GM21737 (cell line): ENCODE data around the gene TPR.
A peak's percentile ranks its signal among the peaks of the same experiment; 100 is the strongest.
"Not testable (repeated sequence)": the region's sequence is repeated elsewhere in the genome, so short reads cannot be mapped to it uniquely, and the experiment has no call there.

Experiments
- ATAC-seq: cut with Tn5 transposase; IDR thresholded peaks from one replicate; pipeline ENCODE4 v1.9.1; 2021; ENCODE audit warnings: mild to moderate bottlenecking, moderate library complexity; ENCODE audit not compliant: unreplicated experiment

TPR gene

DNA sequence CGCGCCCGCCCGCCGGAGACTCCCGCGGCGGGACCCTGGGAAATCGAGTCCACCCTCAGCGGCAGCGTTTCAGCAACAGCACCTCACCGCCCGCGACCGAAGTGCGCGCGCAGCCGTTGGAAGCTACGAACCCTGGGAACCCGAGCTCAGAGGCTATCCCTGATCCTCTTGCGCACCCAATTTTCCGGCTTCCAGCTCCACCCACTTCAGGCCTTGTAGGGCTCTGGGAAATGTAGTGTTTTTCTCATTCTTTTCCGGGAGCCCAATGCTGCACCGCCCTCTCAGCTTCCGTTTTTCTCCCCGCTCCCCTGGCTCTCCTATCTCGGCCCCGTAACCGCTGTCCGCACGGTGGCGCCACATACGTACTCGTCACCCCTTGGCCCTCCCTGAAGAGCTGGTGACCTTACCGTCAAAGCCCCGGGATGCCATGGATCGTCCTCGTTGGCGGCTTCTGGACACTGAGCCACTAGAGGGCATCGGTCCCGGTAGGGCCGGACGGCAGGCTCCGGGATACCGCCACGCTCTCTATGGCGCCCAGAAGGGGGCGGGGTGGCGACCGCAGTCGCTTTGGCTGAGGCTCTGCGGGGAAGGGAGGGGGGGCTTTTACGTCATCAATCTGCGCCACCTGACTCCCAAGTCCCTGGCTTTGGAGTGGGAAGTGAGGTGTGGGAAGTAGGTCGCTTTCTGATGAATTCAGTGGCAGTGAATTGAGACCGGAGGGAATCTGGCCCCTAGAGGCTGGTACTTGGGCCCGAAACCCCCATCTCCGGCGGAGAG, at the start of gene TPR, which contains the start of gene ODR4:
TSS of gene TPR (minus strand) at position 102 of the 777 bp plus-strand sequence. CDS start 225 bp downstream, outside the sequence.
TSS of gene ODR4 (plus strand) at position 687 of the 777 bp plus-strand sequence. CDS start 3,948 bp downstream, outside the sequence.
- ATAC-seq = peak; percentile 87

DNA sequence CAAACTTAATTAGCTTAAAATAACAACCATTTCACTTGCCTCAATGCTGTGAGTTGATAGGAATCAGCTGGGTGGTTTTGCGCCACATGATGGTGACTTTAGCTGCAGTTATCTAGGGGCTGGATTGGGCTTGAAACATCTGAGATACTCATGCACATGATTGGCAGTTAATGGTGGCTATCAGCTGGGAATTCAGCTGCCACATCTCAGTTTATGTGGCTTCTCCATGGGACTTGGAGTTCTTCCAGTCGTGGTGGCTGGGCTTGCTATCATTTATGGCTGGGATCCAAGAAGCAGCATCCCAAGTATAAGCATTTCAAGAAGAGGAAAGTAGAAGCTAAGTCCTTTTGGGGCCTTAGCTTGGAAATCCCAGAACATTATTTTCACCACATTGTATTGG, 49.5 kb upstream of the TPR start:
- ATAC-seq = no peak

DNA sequence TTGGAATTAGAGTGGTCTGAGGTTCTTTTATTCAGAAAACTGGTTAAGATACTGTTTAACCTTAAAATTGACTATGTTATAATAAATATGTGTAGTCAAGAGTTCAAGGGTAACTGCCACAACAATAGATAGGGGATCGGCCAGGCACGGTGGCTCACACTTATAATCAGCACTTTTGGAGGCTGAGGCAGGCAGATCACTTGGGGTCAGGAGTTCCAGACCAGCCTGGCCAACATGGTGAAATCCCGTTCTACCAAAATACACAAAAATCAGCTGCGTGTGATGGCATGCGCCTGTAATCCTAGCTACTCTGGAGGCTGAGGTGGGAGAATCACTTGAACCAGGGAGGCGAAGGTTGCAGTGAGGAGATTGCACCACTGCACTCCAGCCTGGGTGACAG, 46.4 kb upstream of the TPR start:
- ATAC-seq = no peak

GRCh38 chr1:186420923-186421322, 45.9 kb upstream of the TPR start:
- ATAC-seq = no peak

DNA sequence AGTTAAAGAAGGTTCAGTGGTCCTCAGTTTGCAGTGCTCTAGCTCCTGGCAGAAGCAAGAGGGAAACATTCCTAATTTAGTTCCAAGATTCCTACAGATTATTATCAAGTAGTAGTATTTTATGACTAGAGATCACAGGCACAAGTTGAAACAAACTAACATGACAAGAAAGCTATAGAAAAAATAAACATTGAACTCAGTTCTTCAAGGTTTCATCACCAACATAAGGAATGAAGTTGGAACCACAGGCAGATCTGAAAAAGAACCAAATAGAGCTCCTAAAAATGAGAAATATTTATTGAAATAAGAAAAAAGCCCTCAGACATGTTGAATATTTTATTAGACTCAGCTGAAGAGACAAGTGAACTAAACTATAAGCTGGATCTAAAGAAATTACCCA, 45.3 kb upstream of the TPR start:
- ATAC-seq = no peak

- no peak for ATAC-seq
Measured at GRCh38 chr1:186418503-186418902, 43.5 kb upstream of the TPR start.

- no peak for ATAC-seq
Measured at GRCh38 chr1:186413319-186413718, 38.3 kb upstream of the TPR start.

DNA sequence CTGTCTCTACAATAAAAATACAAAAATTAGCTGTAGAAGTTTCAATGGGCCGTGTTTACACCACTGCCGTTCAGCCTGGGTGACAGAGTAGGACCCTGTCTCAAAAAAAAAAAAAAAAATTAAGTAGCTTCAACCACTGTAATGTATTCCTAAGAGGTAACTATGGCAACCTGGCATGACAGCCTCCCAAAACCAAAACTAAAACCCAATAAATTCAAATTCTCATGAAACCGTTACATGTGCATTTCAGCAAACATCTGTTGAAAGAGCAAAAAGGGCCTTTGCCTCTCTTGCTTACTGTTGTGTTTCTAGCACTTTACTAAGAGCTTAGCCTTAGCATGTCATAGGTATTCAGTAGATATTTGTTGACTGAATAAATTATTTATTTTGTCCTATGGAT, 34.0 kb upstream of the TPR start:
- peak; percentile 43 for ATAC-seq

DNA sequence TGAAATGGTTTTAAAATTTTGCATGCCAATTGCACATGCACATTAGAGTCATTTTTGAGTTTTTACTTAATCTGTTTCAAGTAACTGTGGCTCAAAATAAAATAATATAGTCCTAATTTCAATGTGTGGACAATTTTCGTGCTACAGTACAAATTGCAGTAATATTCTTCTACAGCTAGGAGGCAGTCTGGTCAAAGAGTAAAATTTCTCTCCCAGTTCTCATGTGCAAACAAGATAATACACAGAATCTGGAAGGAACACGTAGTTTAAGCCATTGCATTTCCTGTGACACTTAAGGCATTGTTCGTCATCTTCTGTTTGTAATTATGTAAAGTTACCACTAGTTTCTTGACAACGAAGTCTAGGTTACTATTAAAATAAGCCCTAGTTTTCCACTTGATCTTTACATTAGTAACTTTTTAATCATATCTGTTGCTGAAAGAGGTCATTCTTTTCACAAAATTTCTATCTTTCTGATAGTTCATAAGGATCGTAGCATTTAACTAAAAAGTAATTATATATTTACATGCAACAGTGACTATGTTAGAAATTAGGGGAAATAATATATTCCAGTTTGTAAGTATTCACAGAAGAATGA, 29.5 kb upstream of the TPR start:
- peak; percentile 59 for ATAC-seq

- no peak for ATAC-seq
Measured at GRCh38 chr1:186403632-186404031, 28.6 kb upstream of the TPR start.

DNA sequence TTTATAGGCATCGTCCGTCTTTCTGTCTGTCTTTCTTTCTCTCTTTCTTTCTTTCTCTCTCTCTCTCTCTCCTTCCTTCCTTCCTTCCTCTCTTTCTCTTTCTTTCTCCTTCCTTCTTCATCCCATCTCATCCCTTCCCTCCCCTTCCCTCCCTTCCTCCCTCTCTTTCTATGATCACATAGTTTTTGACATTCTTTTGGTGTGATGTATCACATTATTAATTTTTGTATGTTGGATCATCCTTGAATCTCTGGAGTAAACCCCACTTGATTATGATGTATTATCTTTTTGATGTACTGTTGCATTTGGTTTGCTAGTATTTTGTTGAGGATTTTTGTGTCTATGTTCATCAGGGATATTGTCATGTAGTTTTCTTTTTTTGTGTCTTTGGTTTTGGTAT, 26.4 kb upstream of the TPR start:
- ATAC-seq = not testable (repeated sequence)

- not testable (repeated sequence) for ATAC-seq
Measured at GRCh38 chr1:186392711-186393110, 17.7 kb upstream of the TPR start.

DNA sequence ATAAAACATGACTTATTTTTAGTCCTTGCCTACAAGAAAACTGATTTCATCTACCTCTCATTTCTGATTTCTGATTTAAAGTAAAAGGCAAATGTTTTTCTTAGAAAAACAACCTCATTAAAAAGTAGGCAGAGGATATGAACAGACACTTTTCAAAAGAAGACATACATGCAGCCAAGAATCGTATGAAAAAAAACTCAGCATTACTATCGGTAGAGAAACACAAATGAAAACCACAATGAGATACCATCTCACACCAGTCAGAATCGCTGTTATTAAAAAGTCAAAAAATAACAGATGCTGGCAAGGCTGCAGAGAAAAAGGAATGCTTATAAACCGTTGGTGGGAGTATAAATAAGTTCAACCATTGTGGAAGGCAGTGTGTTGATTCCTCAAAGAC, 16.8 kb upstream of the TPR start:
- ATAC-seq = no peak

- ATAC-seq = no peak
Measured at GRCh38 chr1:186390925-186391324, 15.9 kb upstream of the TPR start.

DNA sequence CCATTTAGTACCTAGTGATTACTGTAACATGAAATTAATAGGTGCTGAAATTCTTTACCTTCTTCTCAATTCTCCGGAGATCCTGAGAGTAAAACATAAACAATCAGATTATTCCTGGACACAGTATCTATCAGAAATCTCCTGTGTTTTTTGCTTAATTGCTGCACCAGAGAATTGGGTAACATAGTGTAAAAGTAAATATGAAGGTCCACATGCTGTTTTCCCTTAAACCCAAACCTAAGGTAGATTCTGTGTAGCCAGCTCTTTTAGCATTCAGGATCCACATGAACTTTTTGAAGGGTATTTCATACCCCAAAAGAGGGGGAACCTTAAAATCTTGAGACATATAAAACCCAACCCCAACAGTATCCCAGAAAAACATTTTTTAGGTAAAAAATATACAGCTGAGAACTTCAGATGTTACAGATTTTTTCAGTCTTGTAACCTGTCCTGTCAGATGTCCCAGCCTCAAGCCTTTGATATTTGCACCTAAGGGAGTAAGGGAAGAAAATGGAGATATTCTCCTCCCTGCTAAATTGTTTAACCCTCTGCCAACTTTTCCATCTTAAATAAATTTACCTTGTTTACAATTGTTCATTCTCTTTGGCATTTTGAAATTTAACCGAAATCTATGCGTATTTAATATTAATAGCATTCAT, 11.8 kb upstream of the TPR start:
- no peak for ATAC-seq

GRCh38 chr1:186375929-186376319, 871 bp upstream of the TPR start:
- no peak for ATAC-seq

DNA sequence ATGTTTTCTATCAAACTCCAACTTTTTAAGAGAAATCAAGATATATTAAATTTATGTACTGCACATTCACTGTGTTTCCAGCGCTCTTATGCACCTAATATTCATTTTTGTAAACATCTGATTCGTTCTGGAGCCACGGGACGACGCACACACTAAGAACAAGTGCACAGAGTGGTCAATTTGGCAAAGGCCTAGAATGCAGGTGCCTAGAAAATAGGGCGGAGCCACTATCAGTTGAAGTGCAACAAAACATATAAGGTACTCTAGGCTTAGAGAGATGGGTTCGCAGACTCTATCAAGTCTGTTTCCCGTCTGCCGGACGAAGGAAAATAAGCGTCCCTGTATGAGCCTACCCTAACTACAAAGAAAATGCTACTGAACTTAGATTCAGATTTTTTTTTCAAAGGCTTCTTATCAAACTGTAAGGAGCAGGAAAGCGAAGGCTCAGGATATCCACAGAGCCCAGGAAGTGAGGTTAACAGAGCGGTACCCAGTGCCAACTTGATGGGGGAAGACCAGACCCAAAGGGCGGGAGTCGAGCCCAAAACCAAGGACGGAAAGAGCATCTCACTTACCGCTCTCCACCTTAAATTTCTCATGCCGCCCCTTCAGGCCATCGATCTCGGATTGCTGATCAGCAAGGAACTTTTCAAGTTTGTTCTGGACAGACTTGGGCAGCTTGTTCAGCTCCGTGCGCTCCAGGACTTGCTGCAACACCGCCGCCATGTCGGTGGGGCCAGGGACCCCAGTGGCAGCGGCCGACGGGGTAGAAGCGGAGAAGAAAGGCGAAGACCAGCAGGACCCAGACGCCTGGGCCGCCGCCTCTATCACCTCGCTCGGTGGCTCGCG, 526 bp downstream of the TPR start:
- ATAC-seq = peak; percentile 26

GRCh38 chr1:186347837-186348691, 27.0 kb downstream of the TPR start:
- ATAC-seq = not testable (repeated sequence)

DNA sequence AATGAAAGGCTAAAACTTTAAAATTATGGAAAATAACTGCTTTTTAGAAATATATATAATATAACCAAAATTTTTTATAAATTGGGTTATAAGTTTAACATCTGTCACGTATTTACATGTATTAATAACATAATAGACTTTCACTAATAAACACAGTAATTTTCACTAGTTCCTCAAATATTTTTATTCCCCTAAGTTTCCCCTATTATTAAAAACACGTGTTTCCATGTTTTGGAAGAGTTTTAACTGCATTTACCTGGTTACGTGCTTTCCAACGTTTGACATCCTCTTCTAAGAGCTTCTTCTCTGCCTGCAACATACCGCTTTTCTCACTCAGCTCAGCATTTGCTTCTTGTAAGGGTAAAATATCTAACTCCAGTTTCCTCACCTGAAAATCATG, 34.3 kb downstream of the TPR start:
- no peak for ATAC-seq

- ATAC-seq = no peak
Measured at GRCh38 chr1:186337554-186337953, 37.5 kb downstream of the TPR start.
